Dermis microvascular lymphatic vessel endothelial cell (primary cell): ENCODE results near the gene AASS. TPM values are rescaled to one million over a fixed set of nuclear protein-coding genes. Genes with fewer than 3 reads are reported as not detected.

ENCODE experiments used
- DNase-seq, 2 donors: peaks; one replicate each; pipeline versions ENCODE4 v3.0.0 to v3.0.0-alpha.2; 2010; ENCODE audit warnings: low read depth in 2 of 2
- total RNA-seq: library from RNA; depleted of rRNA; stranded (reverse); fragments of >200 nt; gene quantifications from 2 replicates; pipeline ENCODE4 v1.2.1, GENCODE V29; 2014

Gene AASS
- total RNA-seq, 1 donor from 2014 or later: 19.0 TPM

DNA sequence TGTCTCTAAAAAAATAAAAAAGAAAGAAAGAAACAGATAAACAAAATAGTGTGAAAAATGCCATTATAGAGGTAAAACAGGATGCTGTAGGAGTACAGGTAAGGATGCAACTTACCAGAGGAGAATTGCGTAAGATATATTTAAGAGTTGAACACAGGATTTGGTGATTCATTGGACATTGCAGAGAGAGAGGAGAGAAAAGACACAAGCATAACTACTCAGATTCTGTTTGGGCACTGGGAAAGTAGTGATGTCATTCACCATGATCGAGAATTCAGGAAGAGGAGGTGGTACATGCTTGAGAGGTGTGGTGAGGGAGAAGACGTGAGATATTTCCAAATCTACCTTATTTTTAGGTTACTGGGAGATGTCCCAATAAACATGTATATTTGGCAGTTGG, 97.6 kb downstream of the AASS start:
- DNase-seq: no peak

DNA sequence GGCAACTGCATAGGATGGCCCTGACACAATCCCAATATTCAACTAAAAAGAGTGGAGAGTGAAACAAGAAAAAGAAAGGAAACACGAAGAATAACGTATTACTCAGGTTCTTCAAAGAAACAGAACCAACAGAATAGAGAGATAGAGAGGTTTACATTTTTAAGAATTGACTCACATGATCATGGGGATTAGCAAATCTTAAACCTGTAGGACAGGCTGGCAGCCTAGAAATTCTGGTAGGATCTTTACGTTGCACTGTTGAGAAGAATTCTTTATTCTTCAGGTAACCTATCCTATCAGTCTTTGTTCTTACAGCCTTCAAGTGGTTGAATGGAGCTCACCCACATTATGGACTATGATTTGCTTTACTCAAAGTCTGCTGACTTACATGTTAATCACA, 103.9 kb downstream of the AASS start:
- no peak for DNase-seq

DNA sequence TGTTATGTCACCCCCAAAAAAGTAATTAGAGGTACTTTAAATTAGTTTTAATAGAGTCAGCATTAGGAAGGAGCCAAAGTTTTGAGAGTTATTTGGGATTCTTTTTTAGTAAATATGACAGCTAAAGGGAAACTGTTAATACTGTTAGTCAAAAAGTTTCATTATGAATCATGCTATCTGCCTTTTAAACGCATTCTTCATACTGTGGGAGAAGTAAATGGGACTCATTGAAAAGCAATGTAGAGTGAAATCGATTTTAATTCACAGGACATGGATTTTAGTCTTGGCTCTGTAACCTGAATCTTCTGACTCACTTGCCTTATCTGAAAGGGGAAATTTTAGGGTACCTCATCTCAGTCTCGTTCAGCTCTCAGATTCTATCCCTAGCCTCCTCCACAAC, 105.1 kb downstream of the AASS start:
- no peak for DNase-seq

DNA sequence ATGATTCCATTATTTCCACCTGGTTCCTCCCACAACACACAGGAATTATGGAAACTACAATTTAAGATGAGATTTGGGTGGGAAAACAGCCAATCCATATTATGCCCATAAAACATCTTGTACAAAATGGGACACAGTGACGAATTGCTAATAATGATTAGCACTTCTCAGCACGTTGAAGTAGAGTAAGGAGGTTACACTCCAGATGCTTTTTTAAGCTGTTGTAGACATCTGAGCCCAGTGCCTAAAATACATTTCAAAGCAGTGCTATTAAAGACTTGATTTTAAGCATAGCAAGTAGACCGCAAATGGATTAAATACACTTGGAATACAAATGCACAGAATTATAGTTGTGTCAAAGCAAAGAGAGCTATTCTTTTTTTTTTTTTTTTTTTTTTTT, 105.9 kb downstream of the AASS start:
- no peak for DNase-seq

DNA sequence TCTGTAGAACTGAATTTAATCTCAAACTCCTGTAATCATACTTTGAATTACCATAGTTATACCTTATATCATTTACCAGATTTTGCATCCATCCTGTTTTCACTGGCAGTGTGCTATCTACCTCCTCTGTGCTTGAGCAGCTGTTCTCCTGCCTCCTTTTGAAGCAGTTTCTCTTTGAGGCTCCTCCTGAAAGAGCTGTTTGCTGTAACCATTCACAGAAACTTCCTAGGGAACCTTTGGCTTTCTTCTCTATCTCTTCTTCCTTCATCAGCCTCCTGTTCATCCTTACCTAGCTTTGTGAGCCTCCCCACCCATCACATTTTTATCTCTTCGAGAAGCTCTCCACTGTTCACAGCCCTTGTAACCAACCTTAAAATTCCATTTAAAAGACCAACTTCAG, 108.2 kb downstream of the AASS start:
- DNase-seq: no peak

DNA sequence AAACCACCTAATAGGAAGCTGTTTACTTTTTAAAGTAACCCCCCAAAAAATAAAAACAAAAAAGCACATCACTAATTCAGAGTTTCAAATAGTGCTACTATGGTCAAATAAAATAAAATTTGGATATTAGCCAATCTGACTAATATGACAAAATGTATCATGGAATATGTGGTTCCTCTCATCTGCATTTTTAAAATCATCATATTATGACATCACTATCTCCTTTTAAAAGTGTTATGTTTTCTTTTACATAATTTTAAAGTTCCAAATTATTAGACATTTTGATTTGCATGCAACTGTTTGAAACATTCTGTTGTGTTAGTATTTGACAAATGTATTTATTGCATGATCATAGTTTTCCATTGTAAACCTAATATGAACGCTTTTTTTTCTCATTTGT, 110.4 kb downstream of the AASS start:
- DNase-seq: no peak

DNA sequence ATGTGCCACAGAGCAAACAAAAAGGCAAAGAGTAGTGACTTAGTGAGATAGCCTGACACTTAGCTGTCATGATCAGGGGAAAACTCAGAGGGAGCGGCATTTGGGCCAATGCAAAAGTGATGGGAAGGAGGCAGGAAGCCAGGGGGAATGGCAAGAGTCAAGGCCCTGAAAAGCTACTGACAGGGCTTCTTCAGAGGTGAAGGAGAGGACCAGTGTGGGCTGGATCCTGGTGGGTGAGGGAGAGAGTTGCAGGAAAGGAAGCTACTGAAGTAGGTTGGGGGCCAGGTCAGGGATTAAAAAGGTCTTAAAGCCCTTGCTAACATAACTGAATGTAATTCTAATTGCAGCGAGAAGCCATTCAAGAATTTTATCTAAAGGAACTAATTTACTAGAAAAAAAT, 117.0 kb downstream of the AASS start:
- no peak for DNase-seq

Other genes starting within 250 kb of the AASS start
- gene FEZF1, start 160.5 kb upstream of the AASS start, total RNA-seq: not detected in 2 replicates